Activated T-helper 1 cell treated with anti-CD3 and anti-CD28 coated beads, Interleukin-2, amount 50 U/mL, for 16 hours (primary cell): Measurements from ENCODE around the gene GH2.
"Not testable (repeated sequence)": the region's sequence is repeated elsewhere in the genome, so short reads cannot be mapped to it uniquely, and the experiment has no call there.

Experiments
- DNase-seq, 2 donors: peaks; one replicate each; pipeline ENCODE4 v3.0.0-alpha.2; 2020; ENCODE audit warnings: low read depth in 1 of 2, low spot score in 1 of 2

The GH2 gene

DNA sequence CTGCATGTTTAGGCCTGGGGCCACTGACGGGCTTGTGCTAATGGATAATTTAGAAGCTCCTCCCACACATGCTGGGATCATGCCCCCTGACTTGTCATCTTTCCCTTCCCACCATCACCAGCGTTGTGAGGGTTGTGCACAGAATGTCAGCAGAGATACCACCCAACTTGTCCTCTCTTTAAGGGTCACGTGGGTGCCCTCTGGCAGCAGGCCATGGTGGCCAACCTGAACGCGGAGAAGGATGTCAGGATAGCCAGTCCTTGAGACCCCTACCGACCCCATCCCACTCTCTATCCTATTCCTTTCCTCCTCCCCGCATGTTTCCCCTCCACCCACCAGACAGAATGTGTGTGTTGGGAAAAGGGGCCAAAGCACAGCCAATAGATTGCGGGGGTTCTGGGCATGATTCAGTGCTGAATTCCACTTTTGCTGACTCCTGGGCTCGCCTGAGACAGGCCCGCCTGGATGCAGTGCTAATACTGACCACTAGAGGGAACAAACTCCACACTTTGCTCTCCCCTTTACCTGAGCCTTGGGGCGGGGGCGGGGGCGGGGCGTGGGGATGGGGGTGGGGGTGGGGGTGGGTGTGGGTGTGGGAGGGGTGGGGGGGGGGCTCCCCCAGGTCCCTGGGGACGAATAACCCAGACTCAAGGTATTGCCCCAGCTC, at the start of gene GH2:
Gene GH2 (minus strand): TSS at position 10 of the 667 bp plus-strand sequence. CDS start 143 bp downstream, outside the sequence.
- DNase-seq, result peak; percentile 34 to 39

DNA sequence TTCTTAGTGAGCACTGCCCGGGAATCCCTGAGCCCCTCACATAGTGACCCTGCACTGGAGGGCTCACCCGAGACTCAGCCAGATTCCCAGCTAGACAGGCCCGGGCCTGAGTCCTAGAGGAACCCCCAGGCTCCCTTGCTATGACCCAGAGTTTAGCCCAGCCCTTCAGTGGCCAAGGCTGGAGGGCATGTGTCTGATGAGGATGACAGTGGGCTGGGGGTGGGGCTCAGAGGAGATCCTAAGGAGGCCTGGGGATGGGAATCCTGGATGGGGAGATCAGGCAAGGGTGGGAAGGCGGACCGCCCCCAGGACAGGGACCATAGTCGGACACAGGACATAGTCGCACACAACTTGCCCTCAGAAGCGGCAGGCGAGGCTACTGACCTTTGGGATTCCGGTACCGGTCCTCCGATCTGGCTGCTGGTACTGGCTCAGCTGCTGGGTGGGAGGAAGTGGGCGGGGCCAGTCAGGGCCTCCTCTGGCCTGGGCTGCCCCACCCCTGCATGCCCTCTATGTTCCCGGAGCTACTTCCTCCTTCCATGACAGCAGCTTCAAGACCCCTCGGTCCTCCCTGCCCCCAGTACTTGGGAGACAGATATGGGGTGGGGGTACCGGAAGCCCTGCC, 49.3 kb upstream of the GH2 start:
- peak; percentile 35 to 37 for DNase-seq

DNA sequence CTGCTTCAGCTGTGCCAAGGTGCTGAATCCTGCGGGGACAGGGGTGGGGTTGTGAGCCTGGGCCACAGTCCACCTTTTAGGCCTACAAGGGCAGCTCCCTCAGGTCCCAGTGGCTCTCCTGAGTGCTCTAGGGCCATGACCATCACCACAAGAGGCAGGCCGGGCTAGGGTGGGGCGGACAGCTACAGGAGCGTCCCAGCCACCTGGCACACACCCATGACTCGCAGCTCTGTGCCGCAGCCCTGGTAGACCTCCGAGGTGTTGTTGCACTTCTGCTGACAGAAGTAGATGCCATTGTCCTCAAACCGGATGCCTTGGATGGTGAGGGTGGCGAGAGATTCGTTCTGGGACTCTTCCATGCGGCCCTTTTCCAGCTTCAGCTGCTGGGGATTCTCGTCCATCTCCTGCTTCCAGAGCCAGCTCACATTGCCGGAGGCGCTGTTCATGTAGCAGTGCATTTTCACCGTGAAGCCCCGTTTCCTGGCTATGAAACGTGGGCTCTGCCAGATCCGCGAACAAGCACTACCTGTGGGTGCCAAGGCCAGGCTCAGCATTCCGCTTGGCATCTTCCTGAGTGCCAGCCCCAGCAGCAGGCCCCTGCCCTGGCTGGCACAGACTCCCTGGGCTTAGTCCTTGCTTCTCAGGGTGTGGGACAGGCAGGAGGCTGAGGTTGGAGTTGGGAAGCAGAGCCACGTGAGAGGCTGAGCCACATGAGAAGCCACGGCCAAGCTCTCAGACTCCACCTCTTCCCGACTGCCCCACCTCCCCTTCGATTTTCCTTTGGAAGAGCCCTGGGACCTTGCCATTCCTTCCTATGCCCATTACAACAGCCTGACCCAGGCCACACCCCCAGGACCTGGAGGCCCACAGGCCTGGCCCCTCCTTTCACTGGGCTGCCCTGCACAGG, 48.4 kb upstream of the GH2 start:
- no peak for DNase-seq

DNA sequence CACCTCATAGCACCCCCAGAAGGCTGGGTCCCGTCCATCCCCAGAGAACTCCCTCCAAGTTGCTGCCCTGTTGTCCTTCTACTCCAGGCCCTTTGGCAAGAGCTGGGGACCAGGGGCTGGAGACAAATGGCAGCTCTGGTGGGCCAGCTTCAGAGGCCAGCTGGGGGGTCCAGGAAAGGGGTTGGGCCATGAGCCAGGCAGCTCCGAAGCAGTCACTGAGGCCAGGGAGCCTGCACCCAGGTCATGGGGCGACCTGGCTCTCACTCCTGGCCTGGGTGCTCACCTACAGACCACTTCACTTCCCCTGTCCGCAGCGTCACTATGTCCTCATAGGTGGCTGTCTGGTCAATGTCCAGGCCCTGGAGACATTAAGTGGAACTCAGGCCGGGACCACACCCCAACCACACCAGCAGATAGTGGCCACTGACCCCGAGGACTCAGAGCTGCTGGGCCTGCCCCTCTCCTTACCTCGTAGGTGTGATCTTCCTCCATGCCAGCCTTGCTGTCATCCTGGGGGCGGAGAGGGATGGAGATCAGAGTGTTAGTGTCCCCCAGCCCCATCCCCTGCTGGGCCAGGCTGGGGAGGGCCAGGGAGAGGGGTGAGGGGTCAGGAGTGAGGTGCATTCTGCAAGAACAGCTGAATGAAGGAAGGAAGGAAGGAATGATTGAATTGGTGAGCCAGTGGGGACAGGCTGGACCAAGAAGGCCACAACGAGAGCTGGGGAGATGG, 47.4 kb upstream of the GH2 start:
- no peak for DNase-seq

DNA sequence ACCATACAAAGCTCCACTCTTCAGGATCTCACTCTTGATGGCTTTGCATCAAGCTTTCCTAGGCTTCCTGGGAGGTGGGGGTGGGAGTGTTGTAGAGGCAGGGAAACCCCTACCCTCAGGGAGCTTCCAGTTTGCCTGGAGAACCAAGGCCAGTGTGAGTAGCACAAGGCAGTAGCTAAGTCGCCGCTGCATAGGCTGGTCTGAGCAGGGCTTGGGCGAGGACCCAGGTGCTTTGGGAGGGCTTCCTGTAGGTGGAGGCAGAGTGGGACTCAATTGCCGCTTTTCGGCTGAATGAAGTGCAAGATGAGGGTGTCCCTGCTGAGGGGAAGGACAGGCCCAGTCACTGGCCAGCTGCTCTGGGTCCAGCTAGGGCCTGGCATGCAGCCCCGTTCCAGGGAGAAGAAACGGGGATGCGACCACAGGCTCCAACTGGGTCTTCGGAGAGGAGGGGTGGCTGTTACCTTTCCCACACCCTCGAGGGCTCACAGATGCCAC, 46.5 kb upstream of the GH2 start:
- DNase-seq, result no peak

DNA sequence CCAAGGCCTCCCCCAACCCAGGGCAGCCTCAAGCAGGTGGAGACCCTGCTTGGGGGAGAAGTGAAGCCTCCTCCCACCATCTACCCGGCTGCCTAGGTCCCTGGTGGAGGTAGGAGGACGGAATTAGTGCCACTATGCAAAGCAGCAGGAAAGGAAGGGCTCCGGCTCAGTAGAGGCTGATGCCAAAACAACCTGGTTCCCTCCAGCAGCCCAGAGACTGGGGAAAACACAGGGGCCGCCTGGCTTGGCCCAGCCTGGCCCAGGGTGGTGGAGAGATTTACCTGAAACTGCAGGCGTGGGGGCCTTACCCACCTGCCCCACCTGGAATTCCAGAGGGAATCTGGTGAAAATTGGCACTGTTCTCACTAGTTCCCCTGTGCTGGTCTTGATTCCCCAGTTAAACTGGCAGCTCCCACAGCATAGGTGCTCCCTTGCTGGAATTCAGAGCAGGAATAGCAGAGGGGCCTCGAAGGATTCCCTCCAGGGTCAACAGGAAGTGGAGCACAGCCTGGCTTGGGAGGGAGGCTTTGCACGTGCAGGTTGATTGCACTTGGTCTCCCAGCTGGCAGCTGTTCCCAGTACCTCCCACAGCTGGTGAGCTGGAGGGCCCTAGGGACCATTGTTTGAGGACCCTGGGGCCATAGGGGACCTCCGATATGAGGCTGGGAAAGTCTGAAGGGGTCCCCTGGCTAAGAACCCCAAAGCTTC, 45.9 kb upstream of the GH2 start:
- DNase-seq, result no peak

DNA sequence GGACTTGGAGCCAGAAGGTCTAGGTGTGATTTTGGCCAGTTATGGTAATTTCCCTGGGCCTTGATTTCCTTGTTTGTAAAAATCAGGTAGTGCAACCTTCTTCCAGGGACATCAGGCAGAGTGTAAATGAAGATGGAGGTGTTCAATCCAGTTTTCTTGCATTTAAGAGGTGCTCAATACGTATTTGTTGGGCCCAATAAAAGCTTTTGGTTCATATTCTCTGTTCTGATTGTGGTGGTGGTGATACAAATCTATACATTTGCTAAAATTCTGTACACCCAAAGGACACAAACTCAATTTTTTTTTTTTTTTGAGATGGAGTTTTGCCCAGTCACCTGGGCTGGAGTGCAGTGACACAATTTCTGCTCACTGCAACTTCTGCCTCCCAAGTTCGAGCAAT, 44.4 kb upstream of the GH2 start:
- no peak for DNase-seq

DNA sequence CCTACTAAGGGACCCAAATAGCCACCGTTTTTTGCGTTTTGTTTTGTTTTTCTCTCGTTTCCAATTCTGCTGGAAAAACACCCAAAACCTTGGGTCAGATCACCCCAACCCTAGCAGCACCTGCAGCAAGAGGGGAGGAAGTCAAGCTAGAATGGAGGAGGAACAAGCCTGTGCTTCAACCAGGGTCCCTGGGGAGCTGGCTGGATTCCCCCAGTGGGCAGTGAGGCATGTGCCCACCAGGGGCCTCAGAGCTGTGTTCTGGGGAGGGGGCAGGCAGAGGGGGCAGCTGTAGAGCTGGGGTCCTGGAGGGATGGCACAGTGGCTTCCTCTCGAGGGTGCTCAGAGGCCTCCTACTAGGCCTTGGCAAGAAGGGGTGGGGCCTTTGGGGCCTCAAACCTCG, 43.9 kb upstream of the GH2 start:
- no peak for DNase-seq

DNA sequence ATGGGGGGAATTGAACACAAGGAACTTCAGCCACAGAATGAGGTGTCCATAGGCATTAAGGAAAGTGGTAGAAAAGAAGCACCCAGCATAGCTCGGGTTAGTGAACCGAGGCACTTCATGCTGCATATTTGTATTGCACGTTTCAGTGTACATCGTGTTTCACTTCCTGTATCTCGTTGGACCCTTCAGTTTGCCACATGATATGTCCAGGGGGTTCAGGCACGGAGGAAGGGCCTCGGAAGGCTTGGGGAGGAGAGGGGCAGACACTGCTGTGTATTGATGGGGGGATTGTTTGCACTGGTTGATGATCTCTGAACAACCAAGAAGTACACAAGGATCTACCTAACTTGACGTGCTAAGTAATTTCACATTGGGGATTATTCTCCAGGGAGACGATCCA, 40.7 kb upstream of the GH2 start:
- DNase-seq, result not testable (repeated sequence)

DNA sequence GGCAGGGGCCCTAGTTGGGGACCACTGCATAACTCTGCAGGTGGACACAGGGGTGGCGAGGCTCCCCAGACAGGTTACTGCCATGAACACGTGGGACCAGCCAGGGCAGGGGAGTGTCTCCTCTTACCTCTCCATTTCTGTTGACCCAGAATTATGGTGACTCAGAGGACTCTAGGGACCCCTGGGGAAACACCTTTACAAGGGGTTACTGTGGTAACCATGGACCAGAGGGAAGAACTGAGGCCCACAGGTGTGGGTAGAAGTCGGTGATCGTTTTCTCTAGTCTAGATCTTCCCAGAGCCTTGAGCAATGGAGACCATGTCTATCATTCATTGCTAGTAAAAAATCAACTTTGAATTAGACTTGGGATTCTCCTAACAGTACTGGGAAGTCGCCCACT, 39.0 kb upstream of the GH2 start:
- DNase-seq, result not testable (repeated sequence)

DNA sequence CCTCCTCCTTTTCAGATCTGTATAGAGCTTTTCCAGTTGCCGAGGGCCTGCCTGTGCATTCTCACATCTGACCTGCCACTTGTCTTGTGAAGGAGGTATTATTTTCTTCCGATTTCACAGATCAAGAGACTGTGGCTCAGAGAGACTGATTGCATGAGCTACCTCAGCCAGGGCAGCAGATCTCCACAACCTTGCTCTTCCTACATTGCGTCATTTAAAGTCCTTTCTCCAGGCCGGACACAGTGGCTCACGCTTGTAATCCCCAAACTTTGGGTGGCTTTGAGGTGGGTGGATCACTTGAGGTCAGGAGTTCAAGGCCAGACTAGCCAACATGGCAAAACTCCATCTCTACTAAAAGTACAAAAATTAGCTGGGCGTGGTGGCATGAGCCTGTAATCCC, 38.3 kb upstream of the GH2 start:
- not testable (repeated sequence) for DNase-seq

DNA sequence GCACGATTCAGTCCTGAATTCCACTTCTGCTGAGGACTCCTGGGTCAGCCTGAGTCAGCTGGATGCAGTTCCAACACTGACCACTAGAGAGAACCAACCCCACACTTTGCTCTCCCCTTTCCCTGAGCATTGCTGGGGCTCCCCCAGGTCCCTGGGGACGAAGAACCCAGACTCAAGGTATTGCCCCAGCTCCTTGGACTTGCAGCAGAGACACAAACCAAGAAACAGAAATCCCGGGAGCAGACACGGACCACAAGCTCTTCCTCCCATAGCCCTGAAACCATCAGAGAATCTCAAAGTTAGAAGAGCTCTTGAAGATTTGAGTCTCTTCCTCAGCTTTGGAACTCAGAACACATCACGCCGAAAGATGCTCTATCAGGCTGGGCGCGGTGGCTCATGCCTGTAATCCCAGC, 37.6 kb upstream of the GH2 start:
- peak; percentile 44 to 55 for DNase-seq

DNA sequence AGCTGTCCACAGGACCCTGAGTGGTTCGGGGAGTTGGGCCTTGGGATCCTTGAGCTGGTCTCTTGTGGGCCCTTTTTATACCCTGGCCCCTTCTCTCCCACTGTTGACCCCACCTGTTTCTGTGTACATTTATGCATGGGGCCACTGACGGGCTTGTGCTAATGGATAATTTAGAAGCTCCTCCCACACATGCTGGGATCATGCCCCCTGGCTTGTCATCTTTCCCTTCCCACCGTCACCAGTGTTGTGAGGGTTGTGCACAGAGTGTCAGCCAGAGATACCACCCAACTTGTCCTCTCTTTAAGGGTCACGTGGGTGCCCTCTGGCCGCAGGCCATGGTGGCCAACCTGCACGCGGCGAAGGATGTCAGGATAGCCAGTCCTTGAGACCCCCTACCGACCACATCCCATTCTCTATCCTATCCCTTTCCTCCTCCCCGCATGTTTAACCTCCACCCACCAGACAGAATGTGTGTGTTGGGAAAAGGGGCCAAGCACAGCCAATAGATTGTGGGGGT, 37.1 kb upstream of the GH2 start, which contains the start of gene GH1:
Gene GH1 (minus strand): TSS at position 51 of the 517 bp plus-strand sequence. CDS start 63 bp downstream, outside the sequence.
- not testable (repeated sequence) for DNase-seq

DNA sequence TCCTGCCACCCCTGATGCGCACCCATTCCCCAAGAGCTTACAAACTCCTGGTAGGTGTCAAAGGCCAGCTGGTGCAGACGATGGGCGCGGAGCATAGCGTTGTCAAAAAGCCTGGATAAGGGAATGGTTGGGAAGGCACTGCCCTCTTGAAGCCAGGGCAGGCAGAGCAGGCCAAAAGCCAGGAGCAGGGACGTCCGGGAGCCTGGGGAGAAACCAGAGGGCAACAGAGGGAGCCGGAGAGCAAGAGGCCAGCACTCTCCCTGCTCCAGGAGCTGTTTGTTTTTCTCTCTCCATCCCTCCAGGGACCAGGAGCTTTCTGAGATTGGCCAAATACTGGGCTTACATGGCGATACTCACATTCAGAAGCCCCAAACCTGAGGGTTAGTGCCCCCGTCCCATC, 36.6 kb upstream of the GH2 start:
- no peak for DNase-seq

DNA sequence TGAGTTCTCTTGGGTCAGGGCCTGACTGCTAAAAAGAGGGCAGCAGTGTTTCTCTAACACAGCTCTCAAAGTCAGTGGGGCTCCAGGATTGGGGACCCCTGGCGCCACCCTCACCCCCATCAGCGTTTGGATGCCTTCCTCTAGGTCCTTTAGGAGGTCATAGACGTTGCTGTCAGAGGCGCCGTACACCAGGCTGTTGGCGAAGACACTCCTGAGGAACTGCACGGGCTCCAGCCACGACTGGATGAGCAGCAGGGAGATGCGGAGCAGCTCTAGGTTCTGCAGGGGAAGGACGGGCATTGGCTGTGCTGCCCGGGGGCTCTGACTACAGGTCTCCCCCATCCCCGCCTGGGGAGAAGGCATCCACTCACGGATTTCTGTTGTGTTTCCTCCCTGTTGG, 35.9 kb upstream of the GH2 start:
- DNase-seq, result no peak

DNA sequence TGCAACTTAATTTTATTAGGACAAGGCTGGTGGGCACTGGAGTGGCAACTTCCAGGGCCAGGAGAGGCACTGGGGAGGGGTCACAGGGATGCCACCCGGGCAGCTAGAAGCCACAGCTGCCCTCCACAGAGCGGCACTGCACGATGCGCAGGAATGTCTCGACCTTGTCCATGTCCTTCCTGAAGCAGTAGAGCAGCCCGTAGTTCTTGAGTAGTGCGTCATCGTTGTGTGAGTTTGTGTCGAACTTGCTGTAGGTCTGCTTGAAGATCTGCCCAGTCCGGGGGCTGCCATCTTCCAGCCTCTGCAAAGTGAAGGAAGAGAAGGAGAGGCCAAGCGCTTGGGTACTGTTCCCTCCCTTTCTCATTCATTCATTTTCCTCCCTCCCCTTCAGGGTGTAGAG, 35.5 kb upstream of the GH2 start:
- not testable (repeated sequence) for DNase-seq

DNA sequence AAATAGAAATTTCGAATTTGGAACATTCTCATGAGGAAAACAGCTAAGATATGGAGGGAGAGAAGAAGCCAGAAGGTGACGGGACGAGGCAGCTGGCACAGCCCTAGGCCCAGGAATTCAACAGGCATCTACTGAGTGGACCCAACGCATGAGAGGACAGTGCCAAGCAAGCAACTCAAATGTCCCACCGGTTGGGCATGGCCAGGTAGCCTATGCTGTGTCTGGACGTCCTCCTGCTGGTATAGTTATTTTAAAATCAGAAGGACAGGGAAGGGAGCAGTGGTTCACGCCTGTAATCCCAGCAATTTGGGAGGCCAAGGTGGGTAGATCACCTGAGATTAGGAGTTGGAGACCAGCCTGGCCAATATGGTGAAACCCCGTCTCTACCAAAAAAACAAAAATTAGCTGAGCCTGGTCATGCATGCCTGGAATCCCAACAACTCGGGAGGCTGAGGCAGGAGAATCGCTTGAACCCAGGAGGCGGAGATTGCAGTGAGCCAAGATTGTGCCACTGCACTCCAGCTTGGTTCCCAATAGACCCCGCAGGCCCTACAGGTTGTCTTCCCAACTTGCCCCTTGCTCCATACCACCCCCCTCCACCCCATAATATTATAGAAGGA, 34.9 kb upstream of the GH2 start:
- DNase-seq, result no peak

DNA sequence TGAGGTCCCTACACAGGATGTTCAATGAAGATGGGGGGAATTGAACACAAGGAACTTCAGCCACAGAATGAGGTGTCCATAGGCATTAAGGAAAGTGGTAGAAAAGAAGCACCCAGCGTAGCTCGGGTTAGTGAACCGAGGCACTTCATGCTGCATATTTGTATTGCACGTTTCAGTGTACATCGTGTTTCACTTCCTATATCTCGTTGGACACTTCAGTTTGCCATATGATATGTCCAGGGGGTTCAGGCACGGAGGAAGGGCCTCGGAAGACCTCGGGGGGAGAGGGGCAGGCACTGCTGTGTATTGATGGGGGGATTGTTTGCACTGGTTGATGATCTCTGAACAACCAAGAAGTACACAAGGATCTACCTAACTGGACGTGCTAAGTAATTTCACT, 34.0 kb upstream of the GH2 start:
- not testable (repeated sequence) for DNase-seq

DNA sequence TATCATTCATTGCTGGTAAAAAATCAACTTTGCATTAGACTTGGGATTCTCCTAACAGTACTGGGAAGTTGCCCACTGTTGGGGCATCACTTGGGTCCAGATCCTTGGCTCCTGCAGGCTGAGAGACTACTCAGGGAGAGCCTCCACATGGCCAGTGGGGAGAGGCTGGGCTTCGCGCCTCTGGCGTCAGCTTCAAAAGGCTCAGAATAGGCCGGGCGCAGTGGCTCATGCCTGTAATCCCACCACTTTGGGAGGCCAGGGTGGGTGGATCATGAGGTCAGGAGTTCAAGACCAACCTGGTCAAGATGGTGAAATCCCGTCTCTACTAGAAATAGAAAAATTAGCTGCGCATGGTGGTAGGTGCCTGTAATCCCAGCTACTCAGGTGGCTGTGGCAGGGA, 32.7 kb upstream of the GH2 start:
- no peak for DNase-seq

DNA sequence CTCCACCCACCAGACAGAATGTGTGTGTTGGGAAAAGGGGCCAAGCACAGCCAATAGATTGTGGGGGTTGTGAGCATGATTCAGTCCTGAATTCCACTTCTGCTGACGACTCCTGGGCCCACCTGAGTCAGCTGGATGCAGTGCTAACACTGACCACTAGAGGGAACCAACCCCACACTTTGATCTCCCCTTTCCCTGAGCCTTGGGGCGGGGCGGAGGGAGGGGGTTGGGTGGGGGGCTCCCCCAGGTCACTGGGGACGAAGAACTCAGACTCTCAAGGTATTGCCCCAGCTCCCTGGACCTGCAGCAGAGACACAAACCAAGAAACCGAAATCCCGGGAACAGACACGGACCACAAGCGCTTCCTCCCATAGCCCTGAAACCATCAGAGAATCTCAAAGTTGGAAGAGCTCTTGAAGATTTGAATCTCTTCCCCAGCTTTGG, 29.9 kb upstream of the GH2 start:
- DNase-seq, result peak; percentile 38 to 45
